ENCODE results near the gene DGCR2. TPM values are rescaled to one million over a fixed set of nuclear protein-coding genes. Genes with fewer than 3 reads are reported as not detected.
A peak's percentile ranks its signal among the peaks of the same experiment; 100 is the strongest.

Gene DGCR2
- total RNA-seq, 1 donor from 2014 or later: 30.5 TPM

GRCh38 chr22:19146215-19146968, 24.2 kb upstream of the DGCR2 start:
- DNase-seq (ENCODE audit: low spot score) (no peak), ATAC-seq (no peak)

DNA sequence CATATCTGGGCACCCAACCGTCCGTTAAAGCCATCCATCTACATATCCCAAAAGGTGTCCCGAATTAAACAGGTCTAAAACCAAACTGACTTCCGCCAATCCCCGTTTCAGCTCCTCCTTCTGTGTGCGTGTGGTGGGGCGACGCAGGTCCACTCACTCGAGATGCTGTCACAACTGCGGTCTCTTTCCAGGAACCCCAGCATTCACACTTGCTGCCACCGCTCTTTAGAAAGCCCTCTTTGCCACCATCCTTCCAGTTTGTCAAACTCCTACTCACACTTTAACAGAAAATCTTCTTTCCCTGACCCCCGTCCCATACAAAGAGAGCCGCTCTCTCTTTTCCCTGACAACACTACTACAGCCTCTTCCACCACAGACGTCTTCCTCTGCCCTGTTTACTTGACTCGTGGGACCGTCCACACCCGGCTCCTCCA, 21.8 kb upstream of the DGCR2 start:
- ATAC-seq: no peak
- DNase-seq (ENCODE audit: low spot score): no peak

DNA sequence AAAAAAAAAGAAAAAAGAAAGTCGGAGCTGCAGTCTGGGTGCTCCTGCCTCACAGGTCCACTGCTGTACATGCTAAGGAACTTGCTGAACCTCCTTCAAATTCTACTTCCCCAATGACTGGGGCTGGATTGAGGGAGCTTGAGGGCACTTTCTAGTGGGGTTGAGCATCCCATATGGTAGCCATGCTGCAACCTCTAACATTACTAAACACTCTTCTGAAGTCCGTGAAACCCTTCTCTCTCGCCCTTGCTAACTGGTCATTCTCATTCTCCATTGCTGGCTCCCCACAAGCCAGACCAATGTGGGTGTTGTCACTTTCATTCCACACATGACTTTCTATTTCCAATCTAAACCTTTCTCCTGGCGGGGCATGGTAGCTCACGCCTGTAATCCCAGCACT, 21.0 kb upstream of the DGCR2 start:
- DNase-seq (ENCODE audit: low spot score): no peak
- no peak for ATAC-seq

- DNase-seq (ENCODE audit: low spot score): no peak
- no peak for ATAC-seq
These were observed 20.2 kb upstream of the DGCR2 start for GRCh38 chr22:19142394-19142793.

GRCh38 chr22:19139974-19140373, 17.8 kb upstream of the DGCR2 start:
- DNase-seq (ENCODE audit: low spot score) (no peak), ATAC-seq (no peak)

GRCh38 chr22:19139001-19139356, 16.8 kb upstream of the DGCR2 start:
- ATAC-seq: no peak
- no peak for DNase-seq (ENCODE audit: low spot score)

GRCh38 chr22:19138217-19139000, 16.2 kb upstream of the DGCR2 start:
- DNase-seq (ENCODE audit: low spot score): no peak
- no peak for ATAC-seq

GRCh38 chr22:19137384-19138216, 15.4 kb upstream of the DGCR2 start:
- DNase-seq (ENCODE audit: low spot score) (no peak), ATAC-seq (no peak)

DNA sequence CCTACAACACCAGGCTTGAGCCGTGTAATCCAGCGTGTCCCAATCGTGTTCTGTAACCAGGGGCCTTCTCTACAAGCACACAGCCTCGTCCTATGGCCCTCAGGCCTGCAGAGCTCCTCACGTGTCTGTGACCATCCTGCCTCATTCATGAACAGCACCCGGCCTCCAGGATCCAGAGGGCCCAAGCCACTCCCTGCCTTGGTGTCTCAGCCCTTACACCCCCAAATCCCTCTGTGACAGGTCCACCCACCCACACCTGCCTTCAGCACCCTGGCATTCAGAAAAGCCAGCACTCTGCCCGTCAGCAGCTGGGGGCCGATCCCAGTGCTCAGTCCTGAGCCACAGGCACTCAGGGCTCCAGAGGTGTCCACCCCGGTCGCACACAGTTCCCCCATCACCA, 14.7 kb upstream of the DGCR2 start:
- no peak for ATAC-seq

DNA sequence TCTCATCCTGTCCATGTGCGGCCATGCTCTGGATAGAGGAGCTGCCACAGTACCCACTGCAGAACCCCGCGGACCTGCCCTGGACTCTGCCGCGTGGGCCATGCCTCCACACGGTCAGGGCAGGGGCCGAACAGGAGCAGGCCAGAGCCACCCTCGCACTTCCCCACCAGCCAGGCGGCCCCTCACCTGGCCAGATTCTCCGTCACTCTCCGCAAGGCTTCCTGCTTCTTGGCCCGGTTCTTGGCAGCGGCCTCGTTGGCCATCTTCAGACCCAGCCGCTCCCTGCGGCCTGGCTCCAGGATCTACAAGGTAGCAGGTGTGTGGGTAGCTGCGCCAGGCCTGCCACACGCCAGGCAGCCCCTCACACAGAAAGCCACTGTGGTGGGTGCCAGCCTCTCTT, 12.7 kb upstream of the DGCR2 start:
- no peak for DNase-seq (ENCODE audit: low spot score)
- ATAC-seq: no peak

More for the DNA sequence above, 14.7 kb upstream of the DGCR2 start:
- no peak for DNase-seq (ENCODE audit: low spot score)

DNA sequence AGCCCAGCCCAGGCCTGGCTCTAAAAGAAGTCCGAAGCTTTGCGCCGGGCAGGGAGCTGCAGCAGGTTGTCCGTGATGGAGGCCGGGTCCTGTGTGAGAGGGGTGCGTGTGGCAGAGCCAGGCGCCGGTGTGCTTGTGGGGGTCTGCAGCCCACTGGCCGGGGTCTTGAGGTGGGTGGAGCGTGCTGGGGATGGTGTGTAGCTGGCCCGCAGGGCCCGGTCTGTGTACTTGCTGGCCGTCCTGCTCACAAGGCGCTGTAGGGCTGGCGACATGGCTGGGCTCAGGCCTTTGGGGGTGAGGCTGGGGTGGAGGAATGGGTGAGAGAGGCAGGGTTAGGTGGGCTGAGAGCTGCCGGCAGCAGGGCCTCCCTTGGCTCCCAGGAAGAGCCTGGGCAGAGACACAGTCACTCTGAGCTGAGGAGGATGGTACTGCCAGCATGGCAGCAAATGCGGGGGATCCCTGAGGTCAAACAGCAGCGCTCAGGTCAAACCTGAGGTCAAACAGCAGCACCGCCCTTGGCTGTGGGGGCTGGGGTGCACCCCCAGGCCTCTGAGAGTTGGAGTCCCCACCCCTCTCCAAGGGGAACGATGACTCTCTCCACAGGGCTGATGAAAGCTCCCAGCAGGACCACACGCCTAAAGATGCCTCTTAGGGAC, 12.1 kb upstream of the DGCR2 start:
- no peak for DNase-seq (ENCODE audit: low spot score)
- no peak for ATAC-seq

DNA sequence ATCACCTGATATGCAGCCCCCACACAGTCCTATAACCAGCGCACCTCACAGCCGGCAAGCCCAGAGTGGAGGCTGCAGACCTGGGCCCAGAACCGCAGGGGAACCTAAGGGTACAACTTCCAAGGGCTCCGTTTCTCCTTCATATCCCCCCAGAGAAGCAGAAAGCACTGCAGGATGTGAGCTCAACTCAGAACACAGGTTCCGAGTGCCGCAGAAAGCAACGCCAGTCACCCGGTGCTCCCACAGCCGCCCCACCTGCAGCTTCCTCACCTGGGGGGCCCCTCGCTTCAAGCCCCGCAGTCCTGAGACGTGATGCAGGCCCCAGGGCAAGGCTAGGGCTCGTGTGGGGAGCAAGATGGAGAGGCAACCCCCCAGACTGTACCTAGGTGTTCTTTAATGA, 11.3 kb upstream of the DGCR2 start:
- DNase-seq (ENCODE audit: low spot score) (no peak), ATAC-seq (no peak)

DNA sequence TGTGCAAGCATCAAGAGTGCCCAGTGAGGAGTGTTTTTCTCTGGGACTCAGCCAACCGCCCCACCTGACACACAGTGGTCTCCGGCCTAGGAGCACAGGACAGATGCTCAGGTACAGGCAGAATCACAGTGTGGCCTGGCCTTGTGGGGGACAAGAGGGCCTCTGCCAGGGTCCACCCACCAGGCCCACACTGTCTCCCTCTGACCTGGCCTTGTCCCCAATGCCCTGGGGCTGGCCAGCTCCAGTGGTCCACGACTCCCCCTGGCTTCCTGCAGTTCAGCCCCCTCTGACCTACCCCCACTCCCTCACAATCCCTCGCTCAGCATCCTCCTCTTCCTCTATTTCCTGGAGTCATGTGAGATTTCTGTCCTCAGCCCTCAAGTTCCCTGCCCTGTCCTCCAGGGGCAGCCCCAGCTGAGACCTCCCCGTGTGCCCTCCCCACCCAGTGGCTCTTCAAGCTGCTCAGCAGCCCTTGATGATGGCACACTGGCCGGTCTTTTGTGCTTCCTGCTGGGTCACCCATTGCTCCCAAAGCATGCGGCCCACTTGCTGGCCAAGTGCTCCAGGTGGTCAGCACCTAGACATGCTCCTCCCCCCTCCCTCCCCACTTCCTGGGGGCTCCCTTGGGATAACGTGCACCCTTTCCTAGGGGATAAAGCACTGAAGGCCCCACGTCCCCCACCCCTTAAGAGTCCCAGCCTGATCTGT, 10.6 kb upstream of the DGCR2 start:
- DNase-seq (ENCODE audit: low spot score): no peak
- peak; percentile 15 for ATAC-seq

DNA sequence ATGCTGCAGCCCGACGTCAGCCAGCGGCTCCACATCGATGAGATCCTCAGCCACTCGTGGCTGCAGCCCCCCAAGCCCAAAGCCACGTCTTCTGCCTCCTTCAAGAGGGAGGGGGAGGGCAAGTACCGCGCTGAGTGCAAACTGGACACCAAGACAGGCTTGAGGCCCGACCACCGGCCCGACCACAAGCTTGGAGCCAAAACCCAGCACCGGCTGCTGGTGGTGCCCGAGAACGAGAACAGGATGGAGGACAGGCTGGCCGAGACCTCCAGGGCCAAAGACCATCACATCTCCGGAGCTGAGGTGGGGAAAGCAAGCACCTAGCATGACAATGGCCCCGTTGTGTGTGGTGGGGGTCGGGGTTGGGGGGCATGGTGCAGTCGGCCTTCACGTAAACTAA, 9.9 kb upstream of the DGCR2 start:
- no peak for DNase-seq (ENCODE audit: low spot score)
- ATAC-seq: no peak

GRCh38 chr22:19131685-19132015, 9.4 kb upstream of the DGCR2 start:
- ATAC-seq (no peak), DNase-seq (ENCODE audit: low spot score) (no peak)

- no peak for ATAC-seq
These were observed 8.9 kb upstream of the DGCR2 start, which contains the start of gene TSSK2 for GRCh38 chr22:19130959-19131684. TSSK2 (plus strand) TSS chr22:19131308; CDS start chr22:19131400, 92 bp downstream.

DNA sequence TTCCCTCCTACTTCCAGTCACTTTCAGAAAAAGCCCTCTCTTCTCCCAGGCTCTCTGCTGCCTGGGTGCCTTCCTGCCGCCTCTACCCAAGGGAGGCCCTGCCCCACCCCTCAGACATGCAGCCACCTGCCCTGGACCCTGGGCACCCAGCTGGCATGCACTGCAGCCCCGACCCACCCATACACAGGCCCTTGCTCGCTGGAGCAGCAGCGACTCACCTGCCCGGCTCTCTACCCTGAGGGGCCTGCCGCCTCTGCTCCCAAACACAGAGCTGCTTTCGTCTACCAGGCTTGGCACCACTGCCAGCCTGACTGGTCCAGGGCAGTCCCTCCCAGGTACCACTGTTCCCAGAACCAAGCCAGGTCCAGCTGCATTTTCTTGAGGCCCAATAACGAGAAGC, 7.7 kb upstream of the DGCR2 start:
- ATAC-seq (no peak), DNase-seq (ENCODE audit: low spot score) (no peak)

More at GRCh38 chr22:19130959-19131684, 8.9 kb upstream of the DGCR2 start, which contains the start of gene TSSK2:
- DNase-seq (ENCODE audit: low spot score): no peak

GRCh38 chr22:19128946-19129727, 6.9 kb upstream of the DGCR2 start:
- DNase-seq (ENCODE audit: low spot score) (no peak), ATAC-seq (no peak)

GRCh38 chr22:19128009-19128401, 5.8 kb upstream of the DGCR2 start:
- no peak for DNase-seq (ENCODE audit: low spot score)
- ATAC-seq: no peak

All from left lobe of liver (tissue), 2 donors.